Measurements from ENCODE around the gene PCP4L1. TPM values are rescaled to one million over a fixed set of nuclear protein-coding genes. Genes with fewer than 3 reads are reported as not detected.

PCP4L1 gene
- total RNA-seq, result under 1 TPM in 1 of 2 experiments, not detected in 1; 0.22 TPM

GRCh38 chr1:161258439-161259344 is at the start of gene PCP4L1:
PCP4L1 (plus strand) TSS chr1:161258745; CDS start chr1:161258975, 230 bp downstream.
- peaks cover 9% of the 10 kb centered on the region for H3K4me1 Mint-ChIP-seq (ENCODE audit: low read depth)
- intact Hi-C loops (cut with micrococcal nuclease), result no loop called here
- peak within 1 kb of the TSS; percentile 30 for H3K4me3 Mint-ChIP-seq
- H3K36me3 Mint-ChIP-seq, result peaks cover 16% of the 10 kb centered on the region
- ChIA-PET CTCF (interaction anchor here (0.6 to 3.3 kb wide), 6 partner anchors 32 to 1004 kb away, joined by 3 to 14 read pairs (median 5); partner anchors contain the start of gene TOMM40L), POLR2A (interaction anchor here (1.2 kb wide), 1 partner anchor 47 kb away, joined by 5 read pairs; no protein-coding TSS in a partner anchor)
- no peak within 1 kb of the TSS for H3K27ac Mint-ChIP-seq
- DNase-seq, result peak; percentile 48
- H3K9me3 Mint-ChIP-seq, result peaks cover 22% of the 10 kb centered on the region
- H3K27me3 Mint-ChIP-seq, result peaks cover 48% of the 10 kb centered on the region

GRCh38 chr1:161209790-161210409 is 48.6 kb upstream of the PCP4L1 start:
- ChIA-PET POLR2A (interaction anchor here (1.5 to 1.9 kb wide), 2 partner anchors 8 to 16 kb away, joined by 6 to 7 read pairs; partner anchors contain the start of genes NDUFS2 and TOMM40L), CTCF (interaction anchor here (0.9 to 4.9 kb wide), 12 partner anchors 9 to 170 kb away, joined by 3 to 74 read pairs (median 5); partner anchors contain the start of genes APOA2, PPOX and TOMM40L)
- intact Hi-C loops (cut with micrococcal nuclease), result loop anchor here (1.0 kb wide), 1 partner anchor 15 kb away; no protein-coding TSS in a partner anchor
- DNase-seq, result peak; percentile 83
- peak overlapping the region; percentile 5 for H3K27ac Mint-ChIP-seq
- no peak overlapping the region for H3K4me3 Mint-ChIP-seq
- H3K4me1 Mint-ChIP-seq (ENCODE audit: low read depth), result peaks cover 21% of the 10 kb centered on the region
- peaks cover 53% of the 10 kb centered on the region for H3K36me3 Mint-ChIP-seq
- H3K9me3 Mint-ChIP-seq, result no peaks in the 10 kb centered on the region
- H3K27me3 Mint-ChIP-seq, result no peaks in the 10 kb centered on the region

- Mint-ChIP-seq H3K36me3 (peaks cover 41% of the 10 kb centered on the region), H3K27ac (no peak overlapping the region), H3K27me3 (no peaks in the 10 kb centered on the region), H3K9me3 (no peaks in the 10 kb centered on the region), H3K4me3 (no peak overlapping the region), H3K4me1 (ENCODE audit: low read depth) (peaks cover 34% of the 10 kb centered on the region)
- CTCF ChIA-PET, result no interaction called here
- no peak for DNase-seq
- POLR2A ChIA-PET, result interaction anchor here (0.6 kb wide), 1 partner anchor 11 kb away, joined by 3 read pairs; the partner anchor contains the start of gene TOMM40L
- intact Hi-C loops (cut with micrococcal nuclease), result no loop called here
Measured at GRCh38 chr1:161214369-161214768, 44.2 kb upstream of the PCP4L1 start.

- no peaks in the 10 kb centered on the region for H3K9me3 Mint-ChIP-seq
- H3K27ac Mint-ChIP-seq, result no peak within 1 kb of the TSS
- ChIA-PET CTCF (interaction anchor here (1.2 to 1.3 kb wide), 2 partner anchors 10 to 76 kb away, joined by 3 to 4 read pairs; partner anchors contain the start of gene TOMM40L), POLR2A (interaction anchor here (2.6 kb wide), 1 partner anchor 13 kb away, joined by 11 read pairs; the partner anchor contains the start of gene NDUFS2)
- H3K4me3 Mint-ChIP-seq, result no peak within 1 kb of the TSS
- H3K27me3 Mint-ChIP-seq, result no peaks in the 10 kb centered on the region
- no peak for DNase-seq
- intact Hi-C loops (cut with micrococcal nuclease), result no loop called here
- H3K36me3 Mint-ChIP-seq, result peaks cover 34% of the 10 kb centered on the region
- peaks cover 28% of the 10 kb centered on the region for H3K4me1 Mint-ChIP-seq (ENCODE audit: low read depth)
Measured at GRCh38 chr1:161215076-161215475, 43.5 kb upstream of the PCP4L1 start, which contains the start of gene FCER1G. FCER1G (plus strand) TSS chr1:161215295; CDS start chr1:161215322, 27 bp downstream.

GRCh38 chr1:161216945-161217712 is 41.4 kb upstream of the PCP4L1 start:
- CTCF ChIA-PET, result interaction anchor here (1.2 to 3.4 kb wide), 5 partner anchors 8 to 15 kb away, joined by 3 to 13 read pairs (median 6); partner anchors contain the start of gene TOMM40L
- Mint-ChIP-seq H3K27ac (peak overlapping the region; percentile 39), H3K9me3 (no peaks in the 10 kb centered on the region), H3K4me1 (ENCODE audit: low read depth) (peaks cover 28% of the 10 kb centered on the region), H3K27me3 (no peaks in the 10 kb centered on the region), H3K4me3 (no peak overlapping the region), H3K36me3 (peaks cover 22% of the 10 kb centered on the region)
- intact Hi-C loops (cut with micrococcal nuclease), result no loop called here
- no peak for DNase-seq
- POLR2A ChIA-PET, result interaction anchor here (2.6 kb wide), 1 partner anchor 15 kb away, joined by 11 read pairs; the partner anchor contains the start of gene NDUFS2

GRCh38 chr1:161217831-161218230 is 40.7 kb upstream of the PCP4L1 start:
- peaks cover 18% of the 10 kb centered on the region for H3K36me3 Mint-ChIP-seq
- H3K4me3 Mint-ChIP-seq, result no peak overlapping the region
- ChIA-PET CTCF (interaction anchor here (1.2 to 3.4 kb wide), 4 partner anchors 7 to 16 kb away, joined by 3 to 13 read pairs (median 8); partner anchors contain the start of gene TOMM40L), POLR2A (interaction anchor here (2.6 kb wide), 1 partner anchor 16 kb away, joined by 11 read pairs; the partner anchor contains the start of gene NDUFS2)
- no peaks in the 10 kb centered on the region for H3K9me3 Mint-ChIP-seq
- no peak for DNase-seq
- no peaks in the 10 kb centered on the region for H3K27me3 Mint-ChIP-seq
- no peak overlapping the region for H3K27ac Mint-ChIP-seq
- intact Hi-C loops (cut with micrococcal nuclease), result no loop called here
- H3K4me1 Mint-ChIP-seq (ENCODE audit: low read depth), result peaks cover 28% of the 10 kb centered on the region

- Mint-ChIP-seq H3K36me3 (peaks cover 13% of the 10 kb centered on the region), H3K27ac (no peak overlapping the region), H3K4me1 (ENCODE audit: low read depth) (peaks cover 28% of the 10 kb centered on the region), H3K9me3 (no peaks in the 10 kb centered on the region), H3K4me3 (no peak overlapping the region), H3K27me3 (no peaks in the 10 kb centered on the region)
- ChIA-PET POLR2A (no interaction called here), CTCF (interaction anchor here (1.0 to 3.4 kb wide), 6 partner anchors 7 to 73 kb away, joined by 3 to 13 read pairs (median 6); no protein-coding TSS in a partner anchor)
- DNase-seq, result no peak
- intact Hi-C loops (cut with micrococcal nuclease), result no loop called here
Measured at GRCh38 chr1:161218301-161219077, 40.1 kb upstream of the PCP4L1 start.

GRCh38 chr1:161219078-161219892 is 39.3 kb upstream of the PCP4L1 start:
- intact Hi-C loops (cut with micrococcal nuclease), result no loop called here
- Mint-ChIP-seq H3K9me3 (no peaks in the 10 kb centered on the region), H3K27me3 (no peaks in the 10 kb centered on the region), H3K27ac (no peak overlapping the region), H3K4me3 (no peak overlapping the region), H3K4me1 (ENCODE audit: low read depth) (peaks cover 28% of the 10 kb centered on the region), H3K36me3 (peaks cover 7% of the 10 kb centered on the region)
- POLR2A ChIA-PET, result interaction anchor here (0.5 to 0.8 kb wide), 2 partner anchors 17 to 72 kb away, joined by 3 read pairs; partner anchors contain the start of gene NDUFS2
- no peak for DNase-seq
- CTCF ChIA-PET, result interaction anchor here (1.0 to 3.4 kb wide), 5 partner anchors 8 to 165 kb away, joined by 3 to 13 read pairs (median 7); no protein-coding TSS in a partner anchor

GRCh38 chr1:161220002-161220401 is 38.5 kb upstream of the PCP4L1 start:
- H3K27me3 Mint-ChIP-seq, result no peaks in the 10 kb centered on the region
- H3K4me3 Mint-ChIP-seq, result no peak overlapping the region
- no peak overlapping the region for H3K27ac Mint-ChIP-seq
- CTCF ChIA-PET, result interaction anchor here (0.9 to 2.1 kb wide), 5 partner anchors 9 to 165 kb away, joined by 3 to 9 read pairs (median 3); no protein-coding TSS in a partner anchor
- no peaks in the 10 kb centered on the region for H3K9me3 Mint-ChIP-seq
- DNase-seq, result no peak
- peaks cover 27% of the 10 kb centered on the region for H3K4me1 Mint-ChIP-seq (ENCODE audit: low read depth)
- intact Hi-C loops (cut with micrococcal nuclease), result no loop called here
- peaks cover 3% of the 10 kb centered on the region for H3K36me3 Mint-ChIP-seq
- POLR2A ChIA-PET, result interaction anchor here (0.5 to 0.8 kb wide), 2 partner anchors 18 to 71 kb away, joined by 3 read pairs; partner anchors contain the start of gene NDUFS2

Measured in activated CD4-positive, alpha-beta memory T cell treated with anti-CD3 and anti-CD28 coated beads for 36 hours (primary cell).